Left ventricle myocardium inferior (tissue), 1 donor: Measurements from ENCODE around the gene RHOF. TPM values are rescaled to one million over a fixed set of nuclear protein-coding genes. Genes with fewer than 3 reads are reported as not detected.
A peak's percentile ranks its signal among the peaks of the same experiment; 100 is the strongest.

Experiments
- DNase-seq: peaks from one replicate; pipeline ENCODE4 v3.0.0-alpha.2; 2020
- H3K27ac ChIP-seq: fragments of 200-600 bp; replicated peaks from 2 replicates; pipeline ENCODE4 v1.8.0; 2021
- H3K27me3 ChIP-seq: fragments of 200-600 bp; 2 replicates; pipeline ENCODE4 v1.8.0; 2021; ENCODE audit warnings: low read depth
- H3K36me3 ChIP-seq: fragments of 200-600 bp; 2 replicates; pipeline ENCODE4 v1.8.0; 2021
- H3K4me1 ChIP-seq: fragments of 200-600 bp; 2 replicates; pipeline ENCODE4 v1.8.0; 2021
- H3K4me3 ChIP-seq: fragments of 200-600 bp; 2 replicates; pipeline ENCODE4 v1.8.0; 2021; ENCODE audit warnings: mild to moderate bottlenecking, moderate library complexity
- H3K9me3 ChIP-seq: fragments of 200-600 bp; replicated peaks from 2 replicates; pipeline ENCODE4 v1.8.0; 2021
- intact Hi-C: fragments of 100-400 bp; cut with micrococcal nuclease; formaldehyde crosslinking; loops from one replicate; pipeline ENCODE4 v1.11.0; 2022
- total RNA-seq: library from RNA; stranded (reverse); fragmentation: NEBNext Ultra II Directional; extraction: Animal tissue kit (Norgen Biotek cat#: 25700); gene quantifications from one replicate; pipeline ENCODE4 v1.2.1, GENCODE V29; 2021
- TF ChIP-seq, protein P1 (sequence below): fragments of 200-600 bp; IDR thresholded peaks from 2 replicates; pipeline ENCODE4 v1.8.0; 2021; ENCODE audit warnings: antibody characterized with exemption, mild to moderate bottlenecking, borderline replicate concordance
- donor health status: DM: no; HTN: yes; CAD: no; lungs with severe emphysema.

Gene RHOF
- total RNA-seq, 1 donor from 2014 or later = 44.3 TPM

DNA sequence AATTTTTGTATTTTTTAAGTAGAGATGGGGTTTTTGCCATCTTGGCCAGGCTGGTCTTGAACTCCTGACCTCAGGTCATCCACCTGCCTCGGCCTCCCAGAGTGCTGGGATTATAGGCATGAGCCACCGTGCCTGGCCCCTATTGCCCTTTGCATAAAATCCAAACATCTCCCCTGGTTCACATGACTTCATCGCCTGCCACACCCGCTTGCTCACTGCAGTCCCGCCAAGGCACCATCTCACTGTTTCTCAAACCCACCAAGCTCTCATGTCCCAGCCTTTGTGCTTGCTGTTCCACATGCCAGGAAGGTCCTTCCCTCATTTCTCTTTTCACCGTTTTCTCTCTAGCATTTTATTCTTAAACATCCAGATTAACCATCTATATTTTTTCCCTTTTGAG, 9.7 kb downstream of the RHOF start:
- H3K36me3 ChIP-seq = peaks cover 16% of the 10 kb centered on the region
- TF ChIP-seq, protein P1, sequence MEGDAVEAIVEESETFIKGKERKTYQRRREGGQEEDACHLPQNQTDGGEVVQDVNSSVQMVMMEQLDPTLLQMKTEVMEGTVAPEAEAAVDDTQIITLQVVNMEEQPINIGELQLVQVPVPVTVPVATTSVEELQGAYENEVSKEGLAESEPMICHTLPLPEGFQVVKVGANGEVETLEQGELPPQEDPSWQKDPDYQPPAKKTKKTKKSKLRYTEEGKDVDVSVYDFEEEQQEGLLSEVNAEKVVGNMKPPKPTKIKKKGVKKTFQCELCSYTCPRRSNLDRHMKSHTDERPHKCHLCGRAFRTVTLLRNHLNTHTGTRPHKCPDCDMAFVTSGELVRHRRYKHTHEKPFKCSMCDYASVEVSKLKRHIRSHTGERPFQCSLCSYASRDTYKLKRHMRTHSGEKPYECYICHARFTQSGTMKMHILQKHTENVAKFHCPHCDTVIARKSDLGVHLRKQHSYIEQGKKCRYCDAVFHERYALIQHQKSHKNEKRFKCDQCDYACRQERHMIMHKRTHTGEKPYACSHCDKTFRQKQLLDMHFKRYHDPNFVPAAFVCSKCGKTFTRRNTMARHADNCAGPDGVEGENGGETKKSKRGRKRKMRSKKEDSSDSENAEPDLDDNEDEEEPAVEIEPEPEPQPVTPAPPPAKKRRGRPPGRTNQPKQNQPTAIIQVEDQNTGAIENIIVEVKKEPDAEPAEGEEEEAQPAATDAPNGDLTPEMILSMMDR = no peak
- no peak overlapping the region for H3K4me3 ChIP-seq
- DNase-seq = no peak
- H3K27ac ChIP-seq = no peak overlapping the region
- H3K4me1 ChIP-seq = peaks cover 53% of the 10 kb centered on the region
- intact Hi-C loops = no loop called here
- H3K27me3 ChIP-seq = no peaks in the 10 kb centered on the region
- no peaks in the 10 kb centered on the region for H3K9me3 ChIP-seq

DNA sequence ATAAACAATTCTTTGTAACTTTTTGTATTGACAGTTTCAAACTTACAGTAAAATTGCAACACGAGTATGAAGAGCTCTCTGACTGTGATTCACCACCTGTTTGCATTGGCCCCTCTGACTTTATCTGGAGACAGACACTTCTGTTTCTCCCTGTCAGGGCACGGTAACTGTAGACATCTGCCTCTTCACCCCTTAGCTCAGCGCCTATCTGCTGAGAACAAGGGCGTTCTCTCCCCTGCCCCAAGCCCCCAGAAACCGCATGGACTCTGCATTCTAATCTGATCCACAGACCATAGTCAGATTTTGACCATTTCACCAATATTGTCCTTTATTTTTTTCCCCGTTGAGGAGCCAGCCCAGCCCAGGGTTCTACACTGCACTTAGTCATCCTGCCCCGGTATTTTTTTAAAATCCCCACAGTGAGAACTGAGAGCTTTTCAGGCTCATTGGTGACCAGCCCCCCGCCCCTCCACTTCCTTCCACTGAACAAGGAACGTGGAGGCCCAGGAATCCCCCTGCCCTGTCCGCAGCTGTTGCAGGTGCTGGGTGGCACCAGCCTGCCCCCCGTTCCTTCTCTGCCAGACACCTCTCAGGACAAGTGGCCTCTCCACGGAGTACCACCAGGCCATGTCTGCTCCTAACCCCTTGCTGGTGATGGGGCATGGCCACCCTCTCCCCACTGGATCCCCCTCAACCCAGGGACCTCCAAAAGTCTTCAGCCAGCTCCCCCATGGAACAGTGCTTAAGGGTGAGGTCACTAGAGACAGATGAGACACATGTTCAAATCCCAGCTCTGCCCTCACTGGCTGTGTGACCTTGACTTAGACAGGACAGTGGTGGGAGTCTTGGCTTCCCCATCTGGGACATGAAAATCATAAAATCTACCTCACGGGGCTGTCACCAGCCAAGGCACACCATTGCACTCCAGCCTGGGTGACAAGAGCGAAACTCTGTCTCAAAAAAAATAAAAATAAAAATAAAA, 11.2 kb downstream of the RHOF start:
- intact Hi-C loops = no loop called here
- no peak for DNase-seq
- Histone ChIP-seq H3K27me3 (no peaks in the 10 kb centered on the region), H3K36me3 (peaks cover 17% of the 10 kb centered on the region), H3K27ac (peak overlapping the region; percentile 68), H3K4me1 (peaks cover 38% of the 10 kb centered on the region), H3K4me3 (peak overlapping the region; percentile 14), H3K9me3 (no peaks in the 10 kb centered on the region)
- TF ChIP-seq, protein P1 = no peak

DNA sequence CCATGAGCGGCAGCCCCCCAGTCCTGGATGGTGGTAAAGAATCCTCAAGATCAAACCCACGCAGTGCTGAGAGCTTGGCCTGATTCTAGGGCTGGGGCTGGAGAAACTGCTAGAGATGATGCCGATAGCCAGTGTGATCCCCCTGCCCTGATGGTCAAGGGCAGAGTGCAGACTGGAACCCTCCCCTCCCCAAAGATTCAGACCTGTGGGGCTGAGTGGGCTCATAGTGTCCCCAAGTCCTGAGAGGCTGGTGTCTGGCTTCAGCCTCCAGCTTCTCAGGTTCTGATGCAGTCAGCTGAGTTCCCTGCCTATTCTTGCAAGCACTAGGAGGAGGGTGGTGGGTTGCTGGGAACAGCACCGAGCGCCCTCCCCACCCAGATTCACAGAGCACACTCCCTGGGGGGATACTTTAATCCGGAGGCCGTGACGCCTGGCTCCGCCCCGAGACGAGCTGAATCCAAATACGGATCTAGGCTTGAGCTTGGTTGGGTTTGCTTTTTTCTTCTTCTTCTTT, 11.9 kb downstream of the RHOF start:
- Histone ChIP-seq H3K4me3 (peak overlapping the region; percentile 14), H3K27me3 (no peaks in the 10 kb centered on the region), H3K27ac (peak overlapping the region; percentile 68), H3K4me1 (peaks cover 33% of the 10 kb centered on the region), H3K9me3 (no peaks in the 10 kb centered on the region), H3K36me3 (peaks cover 17% of the 10 kb centered on the region)
- TF ChIP-seq, protein P1 = no peak
- DNase-seq = no peak
- intact Hi-C loops = no loop called here

DNA sequence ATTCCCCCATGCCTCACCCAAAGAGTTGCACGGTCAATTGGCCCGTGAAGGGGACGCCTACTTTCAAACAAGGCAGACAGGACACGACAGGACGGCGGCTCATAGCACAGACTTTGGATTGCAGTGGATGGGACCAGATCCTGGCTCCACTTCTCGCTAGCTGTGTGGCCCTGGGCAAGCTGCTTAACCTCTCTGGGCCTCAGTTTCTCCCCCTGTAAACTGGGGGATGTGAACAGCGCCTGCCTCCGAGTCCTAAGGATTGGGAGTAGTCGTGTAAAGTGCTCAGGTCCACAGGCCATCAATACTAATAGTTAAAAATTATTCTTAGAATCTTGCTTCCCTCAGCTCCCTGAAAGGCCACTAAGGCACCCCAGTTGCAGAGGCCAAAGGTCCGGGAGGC, 13.1 kb downstream of the RHOF start:
- TF ChIP-seq, protein P1 = no peak
- DNase-seq = no peak
- intact Hi-C loops = no loop called here
- Histone ChIP-seq H3K4me1 (peaks cover 37% of the 10 kb centered on the region), H3K27ac (no peak overlapping the region), H3K4me3 (no peak overlapping the region), H3K27me3 (no peaks in the 10 kb centered on the region), H3K9me3 (no peaks in the 10 kb centered on the region), H3K36me3 (peaks cover 17% of the 10 kb centered on the region)

DNA sequence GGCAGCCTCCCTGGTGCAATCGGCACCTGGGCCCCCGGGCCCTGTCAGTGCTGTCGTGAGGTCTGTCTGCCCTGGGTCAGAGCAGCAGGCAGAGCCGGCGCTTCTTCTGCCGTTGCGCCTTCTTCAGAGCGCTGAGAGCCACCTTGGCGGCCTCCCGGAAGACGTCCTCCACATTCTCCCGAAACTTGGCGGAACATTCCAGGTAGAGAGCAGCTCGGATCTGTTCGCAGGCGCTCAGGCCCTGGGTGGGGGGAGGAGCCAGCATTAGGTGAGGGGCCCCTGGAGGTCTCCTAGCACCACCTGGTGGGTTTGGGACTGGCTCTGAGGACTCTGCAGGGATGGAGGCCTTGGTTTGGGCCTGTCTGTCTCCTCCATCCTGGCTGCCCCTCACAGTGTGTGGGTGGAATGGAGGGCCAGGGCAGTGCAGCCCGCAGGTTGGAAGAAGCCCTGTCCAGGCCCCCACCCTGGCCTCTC, 14.0 kb downstream of the RHOF start:
- Histone ChIP-seq H3K27ac (no peak overlapping the region), H3K4me1 (peaks cover 36% of the 10 kb centered on the region), H3K36me3 (peaks cover 17% of the 10 kb centered on the region), H3K4me3 (no peak overlapping the region), H3K27me3 (no peaks in the 10 kb centered on the region), H3K9me3 (no peaks in the 10 kb centered on the region)
- DNase-seq = no peak
- TF ChIP-seq, protein P1 = no peak
- intact Hi-C loops = no loop called here
